Liver (tissue), 3 donors: ENCODE measurements around the gene C10orf105.

Experiments
- ATF3 ChIP-seq: IDR thresholded peaks from 2 replicates; pipeline ENCODE4 v1.6.1; 2016; ENCODE audit warnings: antibody characterized with exemption
- CTCF ChIP-seq: fragments of 150-350 bp; IDR thresholded peaks from 2 replicates; pipeline ENCODE4 v1.5.1; 2017; ENCODE audit warnings: improper control_type of control experiment, low read depth, low read length; ENCODE audit not compliant: missing input control
- GABPA ChIP-seq, 2 donors: IDR thresholded peaks in 1 of 2; conservative IDR thresholded peaks in 1 of 2; 2 replicates each; pipeline ENCODE4 v1.6.1; 2016; ENCODE audit warnings: antibody characterized with exemption in 2 of 2, mild to moderate bottlenecking in 1 of 2, moderate library complexity in 1 of 2
- TAF1 ChIP-seq: conservative IDR thresholded peaks from 2 replicates; pipeline ENCODE4 v1.6.1; 2016; ENCODE audit warnings: antibody characterized with exemption, mild to moderate bottlenecking
- donor health status: healthy.
- donor health status: healthy.

GRCh38 chr10:71713135-71714030 is 6.2 kb downstream of the C10orf105 start:
- TF ChIP-seq TAF1 (no peak), CTCF (no peak), GABPA (IDR thresholded peaks at IDR 0.05 in 1 of 2, conservative IDR thresholded peaks at IDR 0.05 in 1 of 2) (no peak), ATF3 (no peak)
